Measurements from ENCODE around the gene PCGF6.

The PCGF6 gene

GRCh38 chr10:103367782-103368518 is 17.0 kb upstream of the PCGF6 start, which contains the start of gene TAF5:
Gene TAF5 (plus strand): TSS chr10:103367976. CDS start chr10:103367990, 14 bp downstream.
- peak within 1 kb of the TSS; percentile 89 for H3K27ac ChIP-seq (ENCODE audit: extremely low read depth, low read depth, low read length)
- ChIA-PET POLR2A (interaction anchor here (0.6 to 2.1 kb wide), 12 partner anchors 9 to 1092 kb away, joined by 3 to 21 read pairs (median 4); partner anchors contain the start of genes ATP5MK, CALHM2, NEURL1 and PCGF6), CTCF (interaction anchor here (0.7 to 1.0 kb wide), 2 partner anchors 945 to 1182 kb away, joined by 3 read pairs; no protein-coding TSS in a partner anchor)
- peaks cover 3% of the 10 kb centered on the region; the same call in 1 of the 2 replicates for H3K4me1 ChIP-seq (ENCODE audit: control insufficient read depth, insufficient read depth, low read length)
- peak within 1 kb of the TSS; percentile 98 for H3K4me3 ChIP-seq (ENCODE audit: low read depth, low read length)
- no peaks in the 10 kb centered on the region for H3K9me3 ChIP-seq (ENCODE audit: control insufficient read depth, insufficient read depth, low read depth, low read length)
- H3K36me3 ChIP-seq (ENCODE audit: control insufficient read depth in 2 of 2, insufficient read depth in 1 of 2, low read length in 2 of 2), result peaks cover 0 to 4% of the 10 kb centered on the region in 2 experiments; a peak in 1 of 3 replicates
- TF ChIP-seq ZNF211 (tag by site-specific recombination; IDR thresholded peaks at IDR 0.05; ENCODE audit: low read depth), result no peak
- TF ChIP-seq KLF8 (tag by site-specific recombination; IDR thresholded peaks at IDR 0.05), result peak; percentile 73
- 0 out of 2 replicates have a peak, but pooled peaks have one; percentile 54 for TF ChIP-seq HOXD13 (CRISPR knock-in tag; IDR thresholded peaks at IDR 0.05; ENCODE audit: borderline replicate concordance)
- TF ChIP-seq PRDM1 (tag by site-specific recombination; IDR thresholded peaks at IDR 0.05), result peak; percentile 99
- no peak for TF ChIP-seq ZNF544 (tag by site-specific recombination; IDR thresholded peaks at IDR 0.05)
- TF ChIP-seq ZNF561 (tag by site-specific recombination; IDR thresholded peaks at IDR 0.05; ENCODE audit: borderline replicate concordance), result peak; percentile 80; the same call in 1 of the 2 replicates
- TF ChIP-seq ZNF501 (tag by site-specific recombination; IDR thresholded peaks at IDR 0.05), result peak; percentile 71; the same call in 1 of the 2 replicates
- TF ChIP-seq, protein P1, sequence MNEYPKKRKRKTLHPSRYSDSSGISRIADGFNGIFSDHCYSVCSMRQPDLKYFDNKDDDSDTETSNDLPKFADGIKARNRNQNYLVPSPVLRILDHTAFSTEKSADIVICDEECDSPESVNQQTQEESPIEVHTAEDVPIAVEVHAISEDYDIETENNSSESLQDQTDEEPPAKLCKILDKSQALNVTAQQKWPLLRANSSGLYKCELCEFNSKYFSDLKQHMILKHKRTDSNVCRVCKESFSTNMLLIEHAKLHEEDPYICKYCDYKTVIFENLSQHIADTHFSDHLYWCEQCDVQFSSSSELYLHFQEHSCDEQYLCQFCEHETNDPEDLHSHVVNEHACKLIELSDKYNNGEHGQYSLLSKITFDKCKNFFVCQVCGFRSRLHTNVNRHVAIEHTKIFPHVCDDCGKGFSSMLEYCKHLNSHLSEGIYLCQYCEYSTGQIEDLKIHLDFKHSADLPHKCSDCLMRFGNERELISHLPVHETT (tag by site-specific recombination; IDR thresholded peaks at IDR 0.05), result peak; percentile 87
- peak; percentile 18; the same call in 1 of the 2 replicates for TF ChIP-seq ZNF777 (tag by site-specific recombination; IDR thresholded peaks at IDR 0.05; ENCODE audit: borderline replicate concordance)
- peak; percentile 90 for TF ChIP-seq ZNF335 (tag by site-specific recombination; conservative IDR thresholded peaks at IDR 0.05)
- TF ChIP-seq ZNF132 (tag by site-specific recombination; IDR thresholded peaks at IDR 0.05; ENCODE audit: borderline replicate concordance), result no peak
- no peak for TF ChIP-seq ZNF654 (tag by site-specific recombination; IDR thresholded peaks at IDR 0.05; ENCODE audit: low read depth)
- peak; percentile 48; the same call in 1 of the 2 replicates for TF ChIP-seq FEZF1 (tag by site-specific recombination; IDR thresholded peaks at IDR 0.05)
- TF ChIP-seq, protein P2, sequence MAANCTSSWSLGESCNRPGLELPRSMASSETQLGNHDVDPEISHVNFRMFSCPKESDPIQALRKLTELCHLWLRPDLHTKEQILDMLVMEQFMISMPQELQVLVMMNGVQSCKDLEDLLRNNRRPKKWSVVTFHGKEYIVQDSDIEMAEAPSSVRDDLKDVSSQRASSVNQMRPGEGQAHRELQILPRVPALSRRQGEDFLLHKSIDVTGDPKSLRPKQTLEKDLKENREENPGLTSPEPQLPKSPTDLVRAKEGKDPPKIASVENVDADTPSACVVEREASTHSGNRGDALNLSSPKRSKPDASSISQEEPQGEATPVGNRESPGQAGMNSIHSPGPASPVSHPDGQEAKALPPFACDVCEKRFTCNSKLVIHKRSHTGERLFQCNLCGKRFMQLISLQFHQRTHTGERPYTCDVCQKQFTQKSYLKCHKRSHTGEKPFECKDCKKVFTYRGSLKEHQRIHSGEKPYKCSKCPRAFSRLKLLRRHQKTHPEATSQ (tag by site-specific recombination; IDR thresholded peaks at IDR 0.05), result 0 out of 2 replicates have a peak, but pooled peaks have one; percentile 33
- TF ChIP-seq ZNF146 (tag by site-specific recombination; IDR thresholded peaks at IDR 0.05), result peak; percentile 39; the same call in 1 of the 2 replicates
- TF ChIP-seq, protein P3, sequence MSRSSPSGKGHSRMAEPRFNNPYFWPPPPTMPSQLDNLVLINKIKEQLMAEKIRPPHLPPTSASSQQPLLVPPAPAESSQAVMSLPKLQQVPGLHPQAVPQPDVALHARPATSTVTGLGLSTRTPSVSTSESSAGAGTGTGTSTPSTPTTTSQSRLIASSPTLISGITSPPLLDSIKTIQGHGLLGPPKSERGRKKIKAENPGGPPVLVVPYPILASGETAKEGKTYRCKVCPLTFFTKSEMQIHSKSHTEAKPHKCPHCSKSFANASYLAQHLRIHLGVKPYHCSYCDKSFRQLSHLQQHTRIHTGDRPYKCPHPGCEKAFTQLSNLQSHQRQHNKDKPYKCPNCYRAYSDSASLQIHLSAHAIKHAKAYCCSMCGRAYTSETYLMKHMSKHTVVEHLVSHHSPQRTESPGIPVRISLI (tag by site-specific recombination; IDR thresholded peaks at IDR 0.05), result no peak
- no peak for TF ChIP-seq CTCF (tag by site-specific recombination; IDR thresholded peaks at IDR 0.05)
- no peak for TF ChIP-seq KLF7 (tag by site-specific recombination; IDR thresholded peaks at IDR 0.05; ENCODE audit: borderline replicate concordance)
- peak; percentile 83; the same call in 1 of the 2 replicates for TF ChIP-seq ZNF394 (tag by site-specific recombination; IDR thresholded peaks at IDR 0.05; ENCODE audit: borderline replicate concordance)
- 0 out of 2 replicates have a peak, but pooled peaks have one; percentile 12 for TF ChIP-seq ZNF184 (tag by site-specific recombination; IDR thresholded peaks at IDR 0.05)
- TF ChIP-seq ZNF692 (tag by site-specific recombination; IDR thresholded peaks at IDR 0.05), result peak; percentile 62
- TF ChIP-seq BCL11B (tag by site-specific recombination; IDR thresholded peaks at IDR 0.05; ENCODE audit: low read depth), result peak; percentile 70
- no peak for TF ChIP-seq ZNF707 (tag by site-specific recombination; IDR thresholded peaks at IDR 0.05)
- TF ChIP-seq, protein P4, sequence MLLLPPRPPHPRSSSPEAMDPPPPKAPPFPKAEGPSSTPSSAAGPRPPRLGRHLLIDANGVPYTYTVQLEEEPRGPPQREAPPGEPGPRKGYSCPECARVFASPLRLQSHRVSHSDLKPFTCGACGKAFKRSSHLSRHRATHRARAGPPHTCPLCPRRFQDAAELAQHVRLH (tag by site-specific recombination; IDR thresholded peaks at IDR 0.05), result no peak
- 0 out of 2 replicates have a peak, but pooled peaks have one; percentile 32 for TF ChIP-seq ZNF785 (tag by site-specific recombination; IDR thresholded peaks at IDR 0.05)
- TF ChIP-seq ZNF549 (tag by site-specific recombination; IDR thresholded peaks at IDR 0.05), result no peak
- TF ChIP-seq ZNF76 (tag by site-specific recombination; IDR thresholded peaks at IDR 0.05; ENCODE audit: borderline replicate concordance, low read depth), result peak; percentile 58; the same call in 1 of the 2 replicates
- TF ChIP-seq ZNF629 (tag by site-specific recombination; IDR thresholded peaks at IDR 0.05), result peak; percentile 52; the same call in 1 of the 2 replicates
- TF ChIP-seq REPIN1 (tag by site-specific recombination; IDR thresholded peaks at IDR 0.05; ENCODE audit: low read depth), result no peak
- peak; percentile 57 for TF ChIP-seq ZNF677 (tag by site-specific recombination; IDR thresholded peaks at IDR 0.05)
